HEK293 (cell line): ENCODE measurements around the gene FSTL5.

Experiments
- CTCF ChIA-PET: fragments of 350-600 bp; formaldehyde crosslinking; extraction: SDS; loops from one replicate; lab custom pipeline; 2021; ENCODE audit warnings: antibody characterized with exemption; lab: Yijun Ruan, JAX
- POLR2A ChIA-PET: fragments of 300-600 bp; formaldehyde crosslinking; extraction: SDS; loops from one replicate; lab custom pipeline; 2020; ENCODE audit warnings: antibody characterized with exemption, inconsistent platforms; lab: Yijun Ruan, JAX
- H3K27ac ChIP-seq: fragments of 200-500 bp; sonication (Bioruptor generic); 2 replicates; pipeline ENCODE4 v1.5.1; 2014; ENCODE audit warnings: low read depth, low read length, control low read depth, inconsistent platforms; ENCODE audit errors: extremely low read depth
- H3K36me3 ChIP-seq, 2 experiments: fragments of 200-500 bp in 1 of 2; sonication (Bioruptor generic) in 1 of 2; 1 replicate in 1 of 2; 2 replicates in 1 of 2; pipeline ENCODE4 v1.5.1; 2014 to 2017; ENCODE audit warnings: inconsistent platforms in 2 of 2, low read length in 2 of 2; ENCODE audit not compliant: control insufficient read depth in 2 of 2, insufficient read depth in 1 of 2
- H3K4me1 ChIP-seq: fragments of 200-500 bp; sonication (Bioruptor generic); 2 replicates; pipeline ENCODE4 v1.5.1; 2014; ENCODE audit warnings: mild to moderate bottlenecking, low read length, inconsistent platforms; ENCODE audit not compliant: control insufficient read depth, insufficient read depth
- H3K4me3 ChIP-seq: 2 replicates; pipeline ENCODE4 v1.5.1; 2011; ENCODE audit warnings: low read depth, mild to moderate bottlenecking, control low read depth, low read length, moderate library complexity
- H3K9me3 ChIP-seq: fragments of 200-500 bp; sonication (Bioruptor generic); 2 replicates; pipeline ENCODE4 v1.5.1; 2014; ENCODE audit warnings: low read depth, low read length, inconsistent platforms; ENCODE audit not compliant: control insufficient read depth, insufficient read depth
- HIC1 ChIP-seq: fragments of 450-650 bp; formaldehyde crosslinking; IDR thresholded peaks from 2 replicates; pipeline ENCODE4 v1.5.1; 2016; ENCODE audit warnings: missing biosample characterization, missing genetic modification characterization
- MZF1 ChIP-seq: fragments of 450-650 bp; formaldehyde crosslinking; IDR thresholded peaks from 2 replicates; pipeline ENCODE4 v1.5.1; 2017; ENCODE audit warnings: missing biosample characterization, missing genetic modification characterization, borderline replicate concordance
- SCRT1 ChIP-seq: fragments of 450-650 bp; formaldehyde crosslinking; IDR thresholded peaks from 2 replicates; pipeline ENCODE4 v1.5.1; 2016; ENCODE audit warnings: missing biosample characterization, missing genetic modification characterization, borderline replicate concordance
- TSHZ1 ChIP-seq: fragments of 450-650 bp; formaldehyde crosslinking; IDR thresholded peaks from 2 replicates; pipeline ENCODE4 v1.5.1; 2016; ENCODE audit warnings: missing biosample characterization, missing genetic modification characterization, borderline replicate concordance
- ZBTB48 ChIP-seq: fragments of 450-650 bp; formaldehyde crosslinking; IDR thresholded peaks from 2 replicates; pipeline ENCODE4 v1.5.1; 2016; ENCODE audit warnings: missing biosample characterization, missing genetic modification characterization
- ZBTB8A ChIP-seq: fragments of 450-650 bp; formaldehyde crosslinking; IDR thresholded peaks from 2 replicates; pipeline ENCODE4 v1.5.1; 2016; ENCODE audit warnings: missing biosample characterization, missing genetic modification characterization
- ZNF121 ChIP-seq: fragments of 450-650 bp; formaldehyde crosslinking; IDR thresholded peaks from 2 replicates; pipeline ENCODE4 v1.5.1; 2016; ENCODE audit warnings: missing biosample characterization, missing genetic modification characterization
- ZNF169 ChIP-seq: fragments of 450-650 bp; formaldehyde crosslinking; IDR thresholded peaks from 2 replicates; pipeline ENCODE4 v1.5.1; 2016; ENCODE audit warnings: missing biosample characterization, missing genetic modification characterization
- ZNF274 ChIP-seq, 2 experiments: fragments of 200-500 bp in 1 of 2; fragments of 450-650 bp in 1 of 2; sonication (Bioruptor generic) in 1 of 2; formaldehyde crosslinking in 1 of 2; IDR thresholded peaks; 2 replicates each; pipeline versions ENCODE4 v1.5.1 to v1.6.1; 2014 to 2016; ENCODE audit warnings: borderline replicate concordance in 1 of 2, inconsistent platforms in 1 of 2, low read length in 1 of 2, missing biosample characterization in 1 of 2, missing genetic modification characterization in 1 of 2
- ZNF302 ChIP-seq: fragments of 450-650 bp; formaldehyde crosslinking; IDR thresholded peaks from 2 replicates; pipeline ENCODE4 v1.5.1; 2016; ENCODE audit warnings: missing biosample characterization, missing genetic modification characterization, low read depth
- ZNF335 ChIP-seq: fragments of 450-650 bp; formaldehyde crosslinking; conservative IDR thresholded peaks from 2 replicates; pipeline ENCODE4 v1.5.1; 2016; ENCODE audit warnings: missing biosample characterization, missing genetic modification characterization
- ZNF341 ChIP-seq: fragments of 450-650 bp; formaldehyde crosslinking; IDR thresholded peaks from 2 replicates; pipeline ENCODE4; 2016; ENCODE audit warnings: low read depth, missing biosample characterization, missing genetic modification characterization
- ZNF473 ChIP-seq: fragments of 450-650 bp; formaldehyde crosslinking; IDR thresholded peaks from 2 replicates; pipeline ENCODE4 v1.5.1; 2017; ENCODE audit warnings: missing biosample characterization, missing genetic modification characterization
- ZNF48 ChIP-seq: fragments of 450-650 bp; formaldehyde crosslinking; IDR thresholded peaks from 2 replicates; pipeline ENCODE4 v1.5.1; 2016; ENCODE audit warnings: missing biosample characterization, missing genetic modification characterization
- ZNF510 ChIP-seq: fragments of 450-650 bp; formaldehyde crosslinking; IDR thresholded peaks from 2 replicates; pipeline ENCODE4 v1.5.1; 2018; ENCODE audit warnings: mild to moderate bottlenecking, missing genetic modification characterization, missing biosample characterization; ENCODE audit not compliant: insufficient replicate concordance
- ZNF629 ChIP-seq: fragments of 450-650 bp; formaldehyde crosslinking; IDR thresholded peaks from 2 replicates; pipeline ENCODE4 v1.5.1; 2017; ENCODE audit warnings: missing biosample characterization, missing genetic modification characterization
- ZNF639 ChIP-seq: fragments of 450-650 bp; formaldehyde crosslinking; IDR thresholded peaks from 2 replicates; pipeline ENCODE4 v1.5.1; 2016; ENCODE audit warnings: missing biosample characterization, missing genetic modification characterization
- ZNF658 ChIP-seq: fragments of 450-650 bp; formaldehyde crosslinking; IDR thresholded peaks from 2 replicates; pipeline ENCODE4; 2016; ENCODE audit warnings: missing biosample characterization, missing genetic modification characterization
- ZNF660 ChIP-seq: fragments of 450-650 bp; IDR thresholded peaks from 2 replicates; pipeline ENCODE4 v1.5.1; 2018; ENCODE audit warnings: missing biosample characterization, mild to moderate bottlenecking, missing genetic modification characterization
- ZNF664 ChIP-seq: fragments of 450-650 bp; formaldehyde crosslinking; IDR thresholded peaks from 2 replicates; pipeline ENCODE4 v1.5.1; 2016; ENCODE audit warnings: missing biosample characterization, missing genetic modification characterization
- TF ChIP-seq, protein P1 (sequence below): fragments of 450-650 bp; formaldehyde crosslinking; IDR thresholded peaks from 2 replicates; pipeline ENCODE4 v1.5.1; 2017; ENCODE audit warnings: missing biosample characterization, mild to moderate bottlenecking, missing genetic modification characterization, moderate library complexity
- TF ChIP-seq, protein P2 (sequence below): fragments of 450-650 bp; formaldehyde crosslinking; IDR thresholded peaks from 2 replicates; pipeline ENCODE4 v1.5.1; 2016; ENCODE audit warnings: missing biosample characterization, missing genetic modification characterization

The FSTL5 gene

DNA sequence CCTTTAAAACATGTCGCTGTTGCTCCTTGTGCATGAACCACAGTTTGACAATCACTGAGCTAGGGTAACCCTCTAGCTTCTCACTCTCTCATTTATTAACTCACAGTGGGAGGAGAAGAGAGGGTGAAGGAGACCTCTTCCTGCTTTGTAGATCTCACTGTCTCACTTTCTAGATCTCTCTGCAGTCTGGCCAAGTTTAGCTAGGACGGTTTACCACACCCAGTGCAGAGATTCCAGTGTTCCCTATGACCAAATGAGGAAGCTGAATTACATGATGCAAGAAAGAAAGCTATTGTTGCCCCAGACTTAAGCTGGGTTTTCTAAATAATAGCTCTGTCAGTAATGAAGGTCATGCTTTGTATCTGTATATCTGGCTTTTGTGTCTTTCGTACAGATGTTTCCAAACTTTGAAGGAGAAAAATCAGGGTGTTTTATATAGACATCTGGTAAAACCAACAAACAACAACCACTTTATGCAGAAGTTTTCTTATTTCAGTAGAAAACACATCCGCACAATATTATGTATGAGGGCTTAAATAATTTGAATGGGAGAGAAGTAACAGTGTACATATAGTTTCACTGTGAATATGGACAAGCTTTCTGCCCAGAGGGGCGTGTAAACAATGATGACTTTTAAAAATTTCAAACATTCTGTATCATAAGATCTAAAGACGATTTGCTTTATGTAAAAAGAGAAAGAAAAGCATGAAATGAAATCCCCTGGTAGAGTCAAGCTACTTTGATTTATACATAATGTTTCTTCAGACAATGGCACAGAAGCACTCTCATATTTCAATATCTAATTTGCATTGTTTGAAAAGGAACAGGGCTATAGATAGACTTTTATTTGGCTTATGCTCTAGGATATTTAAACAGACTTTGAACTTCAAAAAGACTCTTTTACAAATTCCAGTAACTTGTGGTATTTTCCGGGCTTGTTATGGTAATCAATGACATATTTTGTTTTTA is 582.3 kb downstream of the FSTL5 start:
- ChIA-PET CTCF (interaction anchor here (0.6 kb wide), 1 partner anchor 1841 kb away, joined by 10 read pairs; no protein-coding TSS in a partner anchor), POLR2A (no interaction called here)
- no peak for TF ChIP-seq ZNF629
- TF ChIP-seq ZNF664 (tag by site-specific recombination), result no peak
- TF ChIP-seq MZF1, result no peak
- TF ChIP-seq ZNF341 (tag by site-specific recombination), result no peak
- TF ChIP-seq ZNF121 (tag by site-specific recombination), result no peak
- no peak for TF ChIP-seq ZNF274 (IDR thresholded peaks at IDR 0.05; ENCODE audit: low read length)
- no peak for TF ChIP-seq ZNF274 (tag by site-specific recombination; IDR thresholded peaks at IDR 0.05; ENCODE audit: borderline replicate concordance)
- no peak for TF ChIP-seq ZNF639 (tag by site-specific recombination)
- TF ChIP-seq ZNF658, result no peak
- TF ChIP-seq, protein P1, sequence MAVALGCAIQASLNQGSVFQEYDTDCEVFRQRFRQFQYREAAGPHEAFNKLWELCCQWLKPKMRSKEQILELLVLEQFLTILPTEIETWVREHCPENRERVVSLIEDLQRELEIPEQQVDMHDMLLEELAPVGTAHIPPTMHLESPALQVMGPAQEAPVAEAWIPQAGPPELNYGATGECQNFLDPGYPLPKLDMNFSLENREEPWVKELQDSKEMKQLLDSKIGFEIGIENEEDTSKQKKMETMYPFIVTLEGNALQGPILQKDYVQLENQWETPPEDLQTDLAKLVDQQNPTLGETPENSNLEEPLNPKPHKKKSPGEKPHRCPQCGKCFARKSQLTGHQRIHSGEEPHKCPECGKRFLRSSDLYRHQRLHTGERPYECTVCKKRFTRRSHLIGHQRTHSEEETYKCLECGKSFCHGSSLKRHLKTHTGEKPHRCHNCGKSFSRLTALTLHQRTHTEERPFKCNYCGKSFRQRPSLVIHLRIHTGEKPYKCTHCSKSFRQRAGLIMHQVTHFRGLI (tag by site-specific recombination), result no peak
- TF ChIP-seq, protein P2, sequence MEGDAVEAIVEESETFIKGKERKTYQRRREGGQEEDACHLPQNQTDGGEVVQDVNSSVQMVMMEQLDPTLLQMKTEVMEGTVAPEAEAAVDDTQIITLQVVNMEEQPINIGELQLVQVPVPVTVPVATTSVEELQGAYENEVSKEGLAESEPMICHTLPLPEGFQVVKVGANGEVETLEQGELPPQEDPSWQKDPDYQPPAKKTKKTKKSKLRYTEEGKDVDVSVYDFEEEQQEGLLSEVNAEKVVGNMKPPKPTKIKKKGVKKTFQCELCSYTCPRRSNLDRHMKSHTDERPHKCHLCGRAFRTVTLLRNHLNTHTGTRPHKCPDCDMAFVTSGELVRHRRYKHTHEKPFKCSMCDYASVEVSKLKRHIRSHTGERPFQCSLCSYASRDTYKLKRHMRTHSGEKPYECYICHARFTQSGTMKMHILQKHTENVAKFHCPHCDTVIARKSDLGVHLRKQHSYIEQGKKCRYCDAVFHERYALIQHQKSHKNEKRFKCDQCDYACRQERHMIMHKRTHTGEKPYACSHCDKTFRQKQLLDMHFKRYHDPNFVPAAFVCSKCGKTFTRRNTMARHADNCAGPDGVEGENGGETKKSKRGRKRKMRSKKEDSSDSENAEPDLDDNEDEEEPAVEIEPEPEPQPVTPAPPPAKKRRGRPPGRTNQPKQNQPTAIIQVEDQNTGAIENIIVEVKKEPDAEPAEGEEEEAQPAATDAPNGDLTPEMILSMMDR, result no peak
- no peak for TF ChIP-seq ZNF335 (tag by site-specific recombination)
- TF ChIP-seq ZNF48 (tag by site-specific recombination), result no peak
- TF ChIP-seq ZNF660 (tag by site-specific recombination), result no peak
- Histone ChIP-seq H3K9me3 (no peaks in the 10 kb centered on the region), H3K4me1 (no peaks in the 10 kb centered on the region), H3K4me3 (no peak overlapping the region), H3K27ac (no peak overlapping the region), H3K36me3 (no peaks in the 10 kb centered on the region)

DNA sequence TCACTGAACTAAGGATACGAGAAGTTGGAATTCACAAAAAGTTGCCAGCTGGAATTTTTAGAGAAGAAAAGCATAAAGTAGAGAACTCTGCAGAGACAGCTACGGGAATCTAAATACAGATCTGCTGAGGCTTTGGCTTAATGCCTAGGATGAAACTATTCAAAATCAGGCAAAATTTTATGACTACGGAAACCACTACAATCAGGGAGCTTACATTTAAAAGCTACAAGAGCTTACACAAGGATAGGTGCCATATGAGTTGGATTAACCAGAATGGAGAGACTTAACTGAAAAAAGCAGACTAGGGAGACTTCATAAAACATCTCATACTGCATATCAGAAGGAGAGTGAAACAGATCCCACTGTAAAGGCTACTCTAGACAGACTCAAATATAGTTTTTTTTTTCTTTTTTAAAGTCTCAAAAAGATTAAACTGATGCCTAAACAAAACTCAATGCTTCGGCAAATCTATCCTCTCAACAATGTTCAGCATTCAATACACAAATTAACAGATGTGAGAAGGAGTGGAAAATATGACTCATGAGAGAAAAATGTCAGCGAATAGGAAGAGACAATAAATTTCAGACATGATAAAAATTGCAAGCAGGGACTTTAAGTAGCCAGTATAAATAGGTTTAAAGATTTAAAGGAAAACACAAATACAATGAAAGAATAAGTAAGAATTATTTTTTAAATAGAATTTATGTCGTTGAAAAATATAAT is 586.1 kb downstream of the FSTL5 start:
- CTCF ChIA-PET, result no interaction called here
- Histone ChIP-seq H3K27ac (no peak overlapping the region), H3K4me3 (no peak overlapping the region), H3K9me3 (no peaks in the 10 kb centered on the region), H3K4me1 (no peaks in the 10 kb centered on the region), H3K36me3 (no peaks in the 10 kb centered on the region)
- POLR2A ChIA-PET, result no interaction called here
- TF ChIP-seq SCRT1 (tag by site-specific recombination), result no peak
- TF ChIP-seq ZNF510, result no peak
- TF ChIP-seq ZNF274 (IDR thresholded peaks at IDR 0.05; ENCODE audit: low read length), result no peak
- no peak for TF ChIP-seq ZNF274 (tag by site-specific recombination; IDR thresholded peaks at IDR 0.05; ENCODE audit: borderline replicate concordance)
- no peak for TF ChIP-seq ZNF169 (tag by site-specific recombination)
- no peak for TF ChIP-seq ZNF473
- no peak for TF ChIP-seq ZBTB48 (tag by site-specific recombination)
- no peak for TF ChIP-seq HIC1 (tag by site-specific recombination)
- TF ChIP-seq TSHZ1 (tag by site-specific recombination), result no peak
- TF ChIP-seq ZNF302, result no peak
- no peak for TF ChIP-seq ZBTB8A (tag by site-specific recombination)
